ENCODE data around the gene NCOA7. TPM values are rescaled to one million over a fixed set of nuclear protein-coding genes. Genes with fewer than 3 reads are reported as not detected.

NCOA7 gene
- total RNA-seq, 1 experiment from 2014 or later, result 14.4 TPM

GRCh38 chr6:125857846-125858245, 67.1 kb downstream of the NCOA7 start:
- Mint-ChIP-seq H3K9me3 (peaks cover 1% of the 10 kb centered on the region), H3K27ac (no peak overlapping the region), H3K27me3 (ENCODE audit: low read depth) (no peaks in the 10 kb centered on the region), H3K4me3 (no peak overlapping the region), H3K4me1 (peaks cover 2% of the 10 kb centered on the region; the same call in 1 of the 2 replicates), H3K36me3 (no peaks in the 10 kb centered on the region)
- no peak for ATAC-seq
- DNase-seq (ENCODE audit: low spot score), result no peak
- TF ChIP-seq FOXP1 (CRISPR knock-in tag; IDR thresholded peaks at IDR 0.05; ENCODE audit: borderline replicate concordance) (no peak), ZNF219 (CRISPR knock-in tag; IDR thresholded peaks at IDR 0.05; ENCODE audit: borderline replicate concordance) (no peak), MYBL2 (CRISPR knock-in tag; IDR thresholded peaks at IDR 0.05) (no peak), SOX15 (CRISPR knock-in tag; IDR thresholded peaks at IDR 0.05) (no peak), ZNF416 (CRISPR knock-in tag; IDR thresholded peaks at IDR 0.05) (no peak), TEAD1 (CRISPR knock-in tag; IDR thresholded peaks at IDR 0.05) (no peak), NR2C2 (CRISPR knock-in tag; IDR thresholded peaks at IDR 0.05) (no peak)
- TF ChIP-seq, protein P1, sequence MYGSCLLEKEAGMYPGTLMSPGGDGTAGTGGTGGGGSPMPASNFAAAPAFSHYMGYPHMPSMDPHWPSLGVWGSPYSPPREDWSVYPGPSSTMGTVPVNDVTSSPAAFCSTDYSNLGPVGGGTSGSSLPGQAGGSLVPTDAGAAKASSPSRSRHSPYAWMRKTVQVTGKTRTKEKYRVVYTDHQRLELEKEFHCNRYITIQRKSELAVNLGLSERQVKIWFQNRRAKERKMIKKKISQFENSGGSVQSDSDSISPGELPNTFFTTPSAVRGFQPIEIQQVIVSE (CRISPR knock-in tag; IDR thresholded peaks at IDR 0.05; ENCODE audit: borderline replicate concordance), result no peak
- TF ChIP-seq, protein P2, sequence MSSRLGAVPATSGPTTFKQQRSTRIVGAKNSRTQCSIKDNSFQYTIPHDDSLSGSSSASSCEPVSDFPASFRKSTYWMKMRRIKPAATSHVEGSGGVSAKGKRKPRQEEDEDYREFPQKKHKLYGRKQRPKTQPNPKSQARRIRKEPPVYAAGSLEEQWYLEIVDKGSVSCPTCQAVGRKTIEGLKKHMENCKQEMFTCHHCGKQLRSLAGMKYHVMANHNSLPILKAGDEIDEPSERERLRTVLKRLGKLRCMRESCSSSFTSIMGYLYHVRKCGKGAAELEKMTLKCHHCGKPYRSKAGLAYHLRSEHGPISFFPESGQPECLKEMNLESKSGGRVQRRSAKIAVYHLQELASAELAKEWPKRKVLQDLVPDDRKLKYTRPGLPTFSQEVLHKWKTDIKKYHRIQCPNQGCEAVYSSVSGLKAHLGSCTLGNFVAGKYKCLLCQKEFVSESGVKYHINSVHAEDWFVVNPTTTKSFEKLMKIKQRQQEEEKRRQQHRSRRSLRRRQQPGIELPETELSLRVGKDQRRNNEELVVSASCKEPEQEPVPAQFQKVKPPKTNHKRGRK (CRISPR knock-in tag; IDR thresholded peaks at IDR 0.05; ENCODE audit: borderline replicate concordance), result no peak
- TF ChIP-seq, protein P3, sequence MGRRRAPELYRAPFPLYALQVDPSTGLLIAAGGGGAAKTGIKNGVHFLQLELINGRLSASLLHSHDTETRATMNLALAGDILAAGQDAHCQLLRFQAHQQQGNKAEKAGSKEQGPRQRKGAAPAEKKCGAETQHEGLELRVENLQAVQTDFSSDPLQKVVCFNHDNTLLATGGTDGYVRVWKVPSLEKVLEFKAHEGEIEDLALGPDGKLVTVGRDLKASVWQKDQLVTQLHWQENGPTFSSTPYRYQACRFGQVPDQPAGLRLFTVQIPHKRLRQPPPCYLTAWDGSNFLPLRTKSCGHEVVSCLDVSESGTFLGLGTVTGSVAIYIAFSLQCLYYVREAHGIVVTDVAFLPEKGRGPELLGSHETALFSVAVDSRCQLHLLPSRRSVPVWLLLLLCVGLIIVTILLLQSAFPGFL (CRISPR knock-in tag; IDR thresholded peaks at IDR 0.05; ENCODE audit: borderline replicate concordance), result no peak
- TF ChIP-seq, protein P4, sequence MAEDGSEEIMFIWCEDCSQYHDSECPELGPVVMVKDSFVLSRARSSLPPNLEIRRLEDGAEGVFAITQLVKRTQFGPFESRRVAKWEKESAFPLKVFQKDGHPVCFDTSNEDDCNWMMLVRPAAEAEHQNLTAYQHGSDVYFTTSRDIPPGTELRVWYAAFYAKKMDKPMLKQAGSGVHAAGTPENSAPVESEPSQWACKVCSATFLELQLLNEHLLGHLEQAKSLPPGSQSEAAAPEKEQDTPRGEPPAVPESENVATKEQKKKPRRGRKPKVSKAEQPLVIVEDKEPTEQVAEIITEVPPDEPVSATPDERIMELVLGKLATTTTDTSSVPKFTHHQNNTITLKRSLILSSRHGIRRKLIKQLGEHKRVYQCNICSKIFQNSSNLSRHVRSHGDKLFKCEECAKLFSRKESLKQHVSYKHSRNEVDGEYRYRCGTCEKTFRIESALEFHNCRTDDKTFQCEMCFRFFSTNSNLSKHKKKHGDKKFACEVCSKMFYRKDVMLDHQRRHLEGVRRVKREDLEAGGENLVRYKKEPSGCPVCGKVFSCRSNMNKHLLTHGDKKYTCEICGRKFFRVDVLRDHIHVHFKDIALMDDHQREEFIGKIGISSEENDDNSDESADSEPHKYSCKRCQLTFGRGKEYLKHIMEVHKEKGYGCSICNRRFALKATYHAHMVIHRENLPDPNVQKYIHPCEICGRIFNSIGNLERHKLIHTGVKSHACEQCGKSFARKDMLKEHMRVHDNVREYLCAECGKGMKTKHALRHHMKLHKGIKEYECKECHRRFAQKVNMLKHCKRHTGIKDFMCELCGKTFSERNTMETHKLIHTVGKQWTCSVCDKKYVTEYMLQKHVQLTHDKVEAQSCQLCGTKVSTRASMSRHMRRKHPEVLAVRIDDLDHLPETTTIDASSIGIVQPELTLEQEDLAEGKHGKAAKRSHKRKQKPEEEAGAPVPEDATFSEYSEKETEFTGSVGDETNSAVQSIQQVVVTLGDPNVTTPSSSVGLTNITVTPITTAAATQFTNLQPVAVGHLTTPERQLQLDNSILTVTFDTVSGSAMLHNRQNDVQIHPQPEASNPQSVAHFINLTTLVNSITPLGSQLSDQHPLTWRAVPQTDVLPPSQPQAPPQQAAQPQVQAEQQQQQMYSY (CRISPR knock-in tag; IDR thresholded peaks at IDR 0.05), result no peak
- ChIA-PET POLR2A (no interaction called here), CTCF (interaction anchor here (0.6 to 2.4 kb wide), 12 partner anchors 10 to 98 kb away, joined by 3 to 19 read pairs (median 5); partner anchors contain the start of gene HINT3)

- Mint-ChIP-seq H3K4me1 (peaks cover 2% of the 10 kb centered on the region; the same call in 1 of the 2 replicates), H3K36me3 (no peaks in the 10 kb centered on the region), H3K4me3 (no peak overlapping the region), H3K27ac (0 out of 2 replicates have a peak overlapping the region, but pooled peaks have one; percentile 21), H3K9me3 (no peaks in the 10 kb centered on the region), H3K27me3 (ENCODE audit: low read depth) (no peaks in the 10 kb centered on the region)
- peak; percentile 75 for DNase-seq (ENCODE audit: low spot score)
- TF ChIP-seq AR (CRISPR knock-in tag; IDR thresholded peaks at IDR 0.05), result no peak
- no peak for TF ChIP-seq RORB (CRISPR knock-in tag; IDR thresholded peaks at IDR 0.05)
- TF ChIP-seq, protein P3 (CRISPR knock-in tag; IDR thresholded peaks at IDR 0.05; ENCODE audit: borderline replicate concordance), result no peak
- TF ChIP-seq, protein P5, sequence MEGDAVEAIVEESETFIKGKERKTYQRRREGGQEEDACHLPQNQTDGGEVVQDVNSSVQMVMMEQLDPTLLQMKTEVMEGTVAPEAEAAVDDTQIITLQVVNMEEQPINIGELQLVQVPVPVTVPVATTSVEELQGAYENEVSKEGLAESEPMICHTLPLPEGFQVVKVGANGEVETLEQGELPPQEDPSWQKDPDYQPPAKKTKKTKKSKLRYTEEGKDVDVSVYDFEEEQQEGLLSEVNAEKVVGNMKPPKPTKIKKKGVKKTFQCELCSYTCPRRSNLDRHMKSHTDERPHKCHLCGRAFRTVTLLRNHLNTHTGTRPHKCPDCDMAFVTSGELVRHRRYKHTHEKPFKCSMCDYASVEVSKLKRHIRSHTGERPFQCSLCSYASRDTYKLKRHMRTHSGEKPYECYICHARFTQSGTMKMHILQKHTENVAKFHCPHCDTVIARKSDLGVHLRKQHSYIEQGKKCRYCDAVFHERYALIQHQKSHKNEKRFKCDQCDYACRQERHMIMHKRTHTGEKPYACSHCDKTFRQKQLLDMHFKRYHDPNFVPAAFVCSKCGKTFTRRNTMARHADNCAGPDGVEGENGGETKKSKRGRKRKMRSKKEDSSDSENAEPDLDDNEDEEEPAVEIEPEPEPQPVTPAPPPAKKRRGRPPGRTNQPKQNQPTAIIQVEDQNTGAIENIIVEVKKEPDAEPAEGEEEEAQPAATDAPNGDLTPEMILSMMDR (IDR thresholded peaks at IDR 0.05), result peak; percentile 44; the same call in 1 of the 2 replicates
- no peak for TF ChIP-seq JAZF1 (CRISPR knock-in tag; IDR thresholded peaks at IDR 0.05)
- CTCF ChIA-PET, result interaction anchor here (0.6 to 2.4 kb wide), 15 partner anchors 9 to 116 kb away, joined by 3 to 19 read pairs (median 4); partner anchors contain the start of gene HINT3
- POLR2A ChIA-PET, result no interaction called here
- peak; percentile 100 for ATAC-seq
These were observed 67.9 kb downstream of the NCOA7 start for GRCh38 chr6:125858427-125859320.
